ENCODE measurements around the gene SECTM1.
"Not testable (repeated sequence)": the region's sequence is repeated elsewhere in the genome, so short reads cannot be mapped to it uniquely, and the experiment has no call there.

SECTM1 gene

GRCh38 chr17:82353484-82353883, 19.9 kb upstream of the SECTM1 start:
- TF ChIP-seq, protein P1, sequence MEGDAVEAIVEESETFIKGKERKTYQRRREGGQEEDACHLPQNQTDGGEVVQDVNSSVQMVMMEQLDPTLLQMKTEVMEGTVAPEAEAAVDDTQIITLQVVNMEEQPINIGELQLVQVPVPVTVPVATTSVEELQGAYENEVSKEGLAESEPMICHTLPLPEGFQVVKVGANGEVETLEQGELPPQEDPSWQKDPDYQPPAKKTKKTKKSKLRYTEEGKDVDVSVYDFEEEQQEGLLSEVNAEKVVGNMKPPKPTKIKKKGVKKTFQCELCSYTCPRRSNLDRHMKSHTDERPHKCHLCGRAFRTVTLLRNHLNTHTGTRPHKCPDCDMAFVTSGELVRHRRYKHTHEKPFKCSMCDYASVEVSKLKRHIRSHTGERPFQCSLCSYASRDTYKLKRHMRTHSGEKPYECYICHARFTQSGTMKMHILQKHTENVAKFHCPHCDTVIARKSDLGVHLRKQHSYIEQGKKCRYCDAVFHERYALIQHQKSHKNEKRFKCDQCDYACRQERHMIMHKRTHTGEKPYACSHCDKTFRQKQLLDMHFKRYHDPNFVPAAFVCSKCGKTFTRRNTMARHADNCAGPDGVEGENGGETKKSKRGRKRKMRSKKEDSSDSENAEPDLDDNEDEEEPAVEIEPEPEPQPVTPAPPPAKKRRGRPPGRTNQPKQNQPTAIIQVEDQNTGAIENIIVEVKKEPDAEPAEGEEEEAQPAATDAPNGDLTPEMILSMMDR (IDR thresholded peaks at IDR 0.05; ENCODE audit: low read depth, low read length) = no peak
- no peak for DNase-seq (ENCODE audit: extremely low read depth, low read depth)

GRCh38 chr17:82351713-82352488, 18.3 kb upstream of the SECTM1 start:
- TF ChIP-seq, protein P1 (IDR thresholded peaks at IDR 0.05; ENCODE audit: low read depth, low read length) = peak; percentile 86
- DNase-seq (ENCODE audit: extremely low read depth, low read depth) = peak; percentile 64

DNA sequence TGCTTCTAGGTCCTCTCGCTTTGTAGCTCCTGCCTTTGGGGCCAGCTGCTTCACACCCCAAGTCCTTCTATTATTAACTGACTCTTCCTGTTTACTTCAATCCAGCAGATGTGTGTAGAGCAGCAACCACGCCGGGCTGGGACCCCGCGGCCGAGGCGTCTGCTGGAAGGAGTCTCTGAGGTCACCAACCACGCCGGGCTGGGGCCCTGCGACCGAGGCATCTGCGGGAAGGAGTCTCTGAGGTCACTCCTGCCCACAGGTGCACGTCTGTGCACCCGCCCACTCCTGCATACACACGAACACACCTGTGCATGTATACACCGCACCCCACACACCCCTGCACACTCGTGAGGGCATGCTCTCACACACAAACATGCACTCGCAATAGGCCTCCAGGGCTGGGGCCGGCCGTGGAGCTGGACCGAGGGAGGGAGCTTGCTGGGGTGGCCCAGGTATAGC, 17.7 kb upstream of the SECTM1 start:
- DNase-seq (ENCODE audit: extremely low read depth, low read depth) = no peak
- TF ChIP-seq, protein P1 (IDR thresholded peaks at IDR 0.05; ENCODE audit: low read depth, low read length) = no peak

DNA sequence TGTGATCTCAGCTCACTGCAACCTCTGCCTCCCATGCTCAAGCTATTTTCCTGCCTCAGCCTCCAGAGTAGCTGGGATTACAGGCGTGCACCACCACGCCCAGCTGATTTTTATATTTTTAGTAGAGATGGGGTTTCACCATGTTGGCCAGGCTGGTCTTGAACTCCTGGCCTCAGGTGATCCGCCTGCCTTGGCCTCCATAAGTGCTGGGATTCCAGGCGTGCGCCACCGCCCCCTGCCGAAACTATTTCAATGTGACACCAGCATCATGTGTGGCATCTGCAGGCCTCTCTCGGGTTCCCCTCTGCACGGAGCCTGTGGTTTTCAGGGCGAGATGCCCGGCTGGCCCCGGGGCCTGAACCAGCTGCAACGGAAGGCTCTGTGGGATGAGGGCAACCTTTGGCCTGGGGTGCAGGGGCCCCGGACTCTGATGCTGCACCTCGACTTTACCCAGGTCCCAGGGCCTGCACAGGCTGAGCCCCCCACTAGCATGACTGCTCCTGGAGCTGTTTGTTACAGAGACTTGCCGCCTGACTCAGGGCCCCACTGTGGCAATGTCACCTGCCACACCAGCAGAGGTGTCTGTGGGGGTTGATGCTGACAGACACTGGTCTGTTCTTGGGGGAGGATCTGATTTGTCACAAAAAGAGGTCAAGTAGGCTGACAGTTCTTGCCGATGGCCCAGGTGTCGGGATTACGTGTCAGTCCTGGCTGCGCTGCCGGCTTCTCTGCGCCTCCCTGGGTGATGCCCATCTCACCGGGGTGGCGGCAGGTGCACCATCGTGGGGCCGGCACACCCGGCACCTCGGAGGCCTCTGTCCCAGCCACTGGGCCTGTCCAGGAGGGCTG, 16.8 kb upstream of the SECTM1 start:
- TF ChIP-seq, protein P1 (IDR thresholded peaks at IDR 0.05; ENCODE audit: low read depth, low read length) = no peak; the same call in 1 of the 2 replicates
- no peak for DNase-seq (ENCODE audit: extremely low read depth, low read depth)

GRCh38 chr17:82349287-82349701, 15.7 kb upstream of the SECTM1 start:
- peak; percentile 82 for DNase-seq (ENCODE audit: extremely low read depth, low read depth)
- TF ChIP-seq, protein P1 (IDR thresholded peaks at IDR 0.05; ENCODE audit: low read depth, low read length) = no peak

DNA sequence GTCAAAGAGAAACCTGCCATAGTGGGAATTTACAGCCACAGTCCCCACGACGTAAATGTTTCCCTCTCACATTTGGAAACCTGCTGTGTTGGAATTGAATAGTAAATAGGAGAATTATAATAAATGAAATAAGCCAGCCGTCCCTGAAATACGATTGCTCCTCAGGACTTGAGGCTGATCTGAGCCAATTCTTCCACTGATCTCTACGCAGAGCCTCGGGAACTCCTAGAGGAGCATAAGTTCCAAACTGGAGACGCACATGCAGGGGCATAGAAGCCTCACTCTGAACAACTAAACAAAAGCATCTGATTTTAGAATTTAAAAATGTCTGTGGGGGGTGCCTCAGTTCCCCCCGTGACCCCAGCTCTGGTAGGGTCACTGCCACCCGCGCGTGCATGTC, 15.3 kb upstream of the SECTM1 start:
- TF ChIP-seq, protein P1 (IDR thresholded peaks at IDR 0.05; ENCODE audit: low read depth, low read length) = no peak
- DNase-seq (ENCODE audit: extremely low read depth, low read depth) = no peak

- TF ChIP-seq, protein P1 (IDR thresholded peaks at IDR 0.05; ENCODE audit: low read depth, low read length) = no peak
- DNase-seq (ENCODE audit: extremely low read depth, low read depth) = no peak
Observed at GRCh38 chr17:82348434-82348833, 14.9 kb upstream of the SECTM1 start.

DNA sequence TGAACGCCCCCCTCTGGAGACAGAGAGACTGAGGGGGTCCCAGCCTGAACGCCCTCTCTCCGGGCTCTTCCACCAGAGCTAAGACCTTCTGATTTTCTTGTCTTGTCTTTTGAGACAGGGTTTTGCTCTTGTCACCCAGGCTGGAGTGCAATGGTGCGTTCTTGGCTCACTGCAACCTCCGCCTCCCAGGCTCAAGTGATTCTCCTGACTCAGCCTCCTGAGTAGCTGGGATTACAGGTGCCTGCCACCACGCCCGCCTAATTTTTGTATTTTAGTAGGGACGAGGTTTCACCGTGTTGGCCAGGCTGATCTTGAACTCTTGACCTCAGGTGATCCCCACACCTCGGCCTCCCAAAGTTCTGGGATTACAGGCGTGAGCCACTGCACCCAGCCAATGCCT, 14.4 kb upstream of the SECTM1 start:
- DNase-seq (ENCODE audit: extremely low read depth, low read depth) = not testable (repeated sequence)
